SU-DHL-6 (cell line): ENCODE results near the gene GTF2IRD1.
"Not testable (repeated sequence)": the region's sequence is repeated elsewhere in the genome, so short reads cannot be mapped to it uniquely, and the experiment has no call there.

ENCODE experiments used
- H2AFZ ChIP-seq: fragments of 200-600 bp; sonication (generic); 2 replicates; pipeline ENCODE4 v1.6.1; 2014; ENCODE audit warnings: low read depth, mild to moderate bottlenecking, moderate library complexity, mixed read lengths, antibody characterized with exemption, low read length; ENCODE audit not compliant: severe bottlenecking
- H3F3A ChIP-seq: fragments of 200-600 bp; shearing (Covaris generic); 2 replicates; pipeline ENCODE4 v1.6.0; 2016; ENCODE audit warnings: antibody characterized with exemption, mild to moderate bottlenecking; ENCODE audit not compliant: insufficient read depth
- H3K27ac ChIP-seq: fragments of 200-600 bp; sonication (generic); 2 replicates; pipeline ENCODE4 v1.5.1; 2016; ENCODE audit warnings: low read depth, mild to moderate bottlenecking, low read length, moderate library complexity, mixed read lengths
- H3K27me3 ChIP-seq: fragments of 200-600 bp; sonication (generic), shearing (Covaris generic); 2 replicates; pipeline ENCODE4 v1.6.0; 2014; ENCODE audit warnings: mild to moderate bottlenecking, low read length
- H3K36me3 ChIP-seq: fragments of 200-600 bp; sonication (generic); 2 replicates; pipeline ENCODE4 v1.6.1; 2014; ENCODE audit warnings: mild to moderate bottlenecking, low read length, mixed read lengths
- H3K4me2 ChIP-seq: fragments of 300-600, 200-600 bp; shearing (Covaris generic), sonication (generic); 2 replicates; pipeline ENCODE4 v1.6.0; 2014; ENCODE audit warnings: low read length, low read depth, mild to moderate bottlenecking; ENCODE audit not compliant: poor library complexity, severe bottlenecking
- H3K4me3 ChIP-seq: fragments of 200-600 bp; sonication (generic); 2 replicates; pipeline ENCODE4 v1.5.1; 2014; ENCODE audit warnings: antibody characterized with exemption, low read length, mild to moderate bottlenecking, mixed read lengths; ENCODE audit not compliant: insufficient read depth, poor library complexity, severe bottlenecking
- H3K79me2 ChIP-seq: fragments of 200-600 bp; sonication (generic); 2 replicates; pipeline ENCODE4 v1.6.1; 2014; ENCODE audit warnings: mild to moderate bottlenecking, low read length, moderate library complexity; ENCODE audit not compliant: insufficient read depth
- H3K9ac ChIP-seq: fragments of 200-600 bp; sonication (generic); 2 replicates; pipeline ENCODE4 v1.7.0; 2014; ENCODE audit warnings: mild to moderate bottlenecking, low read length
- H3K9me2 ChIP-seq: fragments of 200-600 bp; sonication (generic); replicated peaks from 2 replicates; pipeline ENCODE4 v1.6.1; 2014; ENCODE audit warnings: low read length; ENCODE audit not compliant: insufficient read depth
- H3K9me3 ChIP-seq: fragments of 200-600 bp; sonication (generic); 2 replicates; pipeline ENCODE4 v1.6.1; 2014; ENCODE audit warnings: low read length, mixed read lengths; ENCODE audit not compliant: insufficient read depth
- H4K20me1 ChIP-seq: fragments of 200-600 bp; sonication (generic); 2 replicates; pipeline ENCODE4 v1.6.1; 2014; ENCODE audit warnings: low read depth, mild to moderate bottlenecking, antibody characterized with exemption, low read length, moderate library complexity, mixed read lengths
- EZH2phosphoT487 ChIP-seq: fragments of 200-600 bp; sonication (generic), shearing (Covaris generic); conservative IDR thresholded peaks from 2 replicates; pipeline ENCODE4 v1.6.1; 2018; ENCODE audit warnings: mild to moderate bottlenecking, antibody characterized with exemption, low read length, moderate library complexity, mixed read lengths
- TF ChIP-seq, protein P1 (sequence below): fragments of 200-600 bp; sonication (generic); IDR thresholded peaks from one replicate; pipeline ENCODE4 v1.5.1; 2017; ENCODE audit warnings: antibody characterized with exemption, mild to moderate bottlenecking, low read length, moderate library complexity; ENCODE audit not compliant: insufficient read depth, poor library complexity, severe bottlenecking

Gene GTF2IRD1

DNA sequence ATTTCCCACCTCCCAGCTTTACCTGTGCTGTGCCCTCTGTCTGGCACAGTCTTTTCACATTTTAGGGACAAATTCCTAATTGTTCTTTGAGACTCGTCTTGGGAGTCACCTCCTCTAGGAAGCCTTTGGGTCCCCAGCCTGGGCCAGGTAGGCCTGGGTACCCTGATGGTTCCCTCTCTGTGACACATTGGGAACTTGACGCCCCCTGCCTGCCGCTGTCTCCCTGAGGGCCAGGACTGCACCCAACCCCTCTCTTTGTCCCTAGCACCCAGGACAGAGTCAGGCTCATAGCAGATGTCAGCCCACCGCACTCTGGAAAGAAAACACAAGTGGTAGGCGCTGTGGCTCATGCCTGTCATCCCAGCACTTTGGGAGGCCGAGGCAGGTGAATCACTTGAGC, 71.4 kb downstream of the GTF2IRD1 start:
- Histone ChIP-seq H3K36me3 (no peaks in the 10 kb centered on the region), H3K79me2 (no peaks in the 10 kb centered on the region), H3K4me2 (no peak overlapping the region), H3K27ac (no peak overlapping the region), H3K9me3 (no peaks in the 10 kb centered on the region), H3F3A (no peaks in the 10 kb centered on the region), H3K4me3 (no peak overlapping the region), H4K20me1 (no peaks in the 10 kb centered on the region), H3K27me3 (no peaks in the 10 kb centered on the region), H2AFZ (no peak overlapping the region), H3K9ac (no peak overlapping the region), H3K9me2 (no peaks in the 10 kb centered on the region)
- no peak for TF ChIP-seq EZH2phosphoT487
- TF ChIP-seq, protein P1, sequence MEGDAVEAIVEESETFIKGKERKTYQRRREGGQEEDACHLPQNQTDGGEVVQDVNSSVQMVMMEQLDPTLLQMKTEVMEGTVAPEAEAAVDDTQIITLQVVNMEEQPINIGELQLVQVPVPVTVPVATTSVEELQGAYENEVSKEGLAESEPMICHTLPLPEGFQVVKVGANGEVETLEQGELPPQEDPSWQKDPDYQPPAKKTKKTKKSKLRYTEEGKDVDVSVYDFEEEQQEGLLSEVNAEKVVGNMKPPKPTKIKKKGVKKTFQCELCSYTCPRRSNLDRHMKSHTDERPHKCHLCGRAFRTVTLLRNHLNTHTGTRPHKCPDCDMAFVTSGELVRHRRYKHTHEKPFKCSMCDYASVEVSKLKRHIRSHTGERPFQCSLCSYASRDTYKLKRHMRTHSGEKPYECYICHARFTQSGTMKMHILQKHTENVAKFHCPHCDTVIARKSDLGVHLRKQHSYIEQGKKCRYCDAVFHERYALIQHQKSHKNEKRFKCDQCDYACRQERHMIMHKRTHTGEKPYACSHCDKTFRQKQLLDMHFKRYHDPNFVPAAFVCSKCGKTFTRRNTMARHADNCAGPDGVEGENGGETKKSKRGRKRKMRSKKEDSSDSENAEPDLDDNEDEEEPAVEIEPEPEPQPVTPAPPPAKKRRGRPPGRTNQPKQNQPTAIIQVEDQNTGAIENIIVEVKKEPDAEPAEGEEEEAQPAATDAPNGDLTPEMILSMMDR, result no peak

DNA sequence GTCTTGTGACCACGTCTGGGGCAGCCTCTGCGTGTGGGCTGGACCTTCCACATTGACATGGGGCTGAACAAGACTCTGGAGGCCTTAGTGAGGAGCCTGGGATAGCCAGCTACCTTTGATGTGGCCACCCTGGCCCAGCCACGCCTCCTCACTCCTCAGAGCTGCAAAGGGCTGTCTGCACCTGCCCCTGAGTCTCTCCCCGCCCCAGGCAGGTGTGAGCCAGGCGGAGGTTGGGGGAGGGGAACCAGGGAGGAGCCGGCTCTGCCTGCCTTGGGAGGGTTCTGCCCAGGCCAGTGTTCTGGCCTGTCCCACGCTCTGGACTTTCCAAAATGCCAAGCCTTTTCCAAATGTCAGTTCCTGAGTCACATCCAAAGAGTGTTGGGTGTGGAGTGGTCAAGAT, 72.2 kb downstream of the GTF2IRD1 start:
- Histone ChIP-seq H3K36me3 (no peaks in the 10 kb centered on the region), H4K20me1 (no peaks in the 10 kb centered on the region), H3K27me3 (no peaks in the 10 kb centered on the region), H3K4me3 (no peak overlapping the region), H3K9ac (no peak overlapping the region), H3F3A (no peaks in the 10 kb centered on the region), H3K9me3 (no peaks in the 10 kb centered on the region), H3K4me2 (no peak overlapping the region), H3K9me2 (no peaks in the 10 kb centered on the region), H3K79me2 (no peaks in the 10 kb centered on the region), H3K27ac (no peak overlapping the region), H2AFZ (no peak overlapping the region)
- TF ChIP-seq, protein P1, result no peak
- no peak for TF ChIP-seq EZH2phosphoT487

DNA sequence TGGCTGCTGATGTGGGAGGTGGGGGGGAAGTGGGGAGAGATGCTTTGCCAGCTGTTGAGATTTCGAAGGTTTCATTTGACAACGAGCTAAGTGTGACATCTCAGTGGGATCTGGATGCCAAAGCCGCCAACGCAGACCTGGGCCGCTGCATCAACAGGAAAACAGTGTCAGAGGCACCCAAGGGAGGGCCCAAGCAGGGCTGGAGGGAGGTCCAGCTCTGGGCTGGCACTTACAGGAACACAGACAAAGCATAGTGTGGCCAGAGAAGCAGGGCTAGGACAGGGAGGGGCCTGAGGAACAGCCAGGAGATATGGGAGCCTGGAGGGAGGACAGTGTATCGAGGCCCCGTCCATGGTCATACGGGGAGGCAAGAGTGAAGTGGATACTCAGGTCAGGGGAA, 73.1 kb downstream of the GTF2IRD1 start:
- H3K4me3 ChIP-seq, result no peak overlapping the region
- no peaks in the 10 kb centered on the region for H3K9me3 ChIP-seq
- H3K9me2 ChIP-seq, result no peaks in the 10 kb centered on the region
- no peak overlapping the region for H2AFZ ChIP-seq
- no peak overlapping the region for H3K27ac ChIP-seq
- TF ChIP-seq, protein P1, result no peak
- TF ChIP-seq EZH2phosphoT487, result no peak
- no peak overlapping the region for H3K4me2 ChIP-seq
- no peaks in the 10 kb centered on the region for H3K27me3 ChIP-seq
- H3K79me2 ChIP-seq, result no peaks in the 10 kb centered on the region
- no peaks in the 10 kb centered on the region for H3K36me3 ChIP-seq
- H3K9ac ChIP-seq, result no peak overlapping the region
- no peaks in the 10 kb centered on the region for H4K20me1 ChIP-seq
- H3F3A ChIP-seq, result no peaks in the 10 kb centered on the region

DNA sequence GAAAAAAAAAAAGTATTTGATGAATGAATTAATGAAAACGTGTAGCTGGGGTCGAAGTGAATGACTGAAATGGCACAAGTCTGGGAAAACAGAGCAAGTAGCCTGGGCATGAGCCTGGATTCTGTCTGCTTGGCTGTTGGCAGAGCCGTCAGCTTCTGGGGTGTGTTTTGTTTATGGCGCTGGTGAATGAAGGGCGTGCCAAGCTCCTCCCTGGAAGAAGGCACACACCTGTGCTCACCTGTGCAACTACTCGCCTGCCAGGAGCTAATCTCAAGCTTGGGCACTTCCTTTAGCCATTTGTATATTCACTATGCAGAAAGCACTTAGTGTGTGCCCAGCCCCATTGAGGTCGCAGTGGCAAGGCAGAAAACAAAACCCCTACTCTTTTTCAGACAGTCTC, 74.1 kb downstream of the GTF2IRD1 start:
- no peak overlapping the region for H3K9ac ChIP-seq
- H4K20me1 ChIP-seq, result no peaks in the 10 kb centered on the region
- no peaks in the 10 kb centered on the region for H3K79me2 ChIP-seq
- no peaks in the 10 kb centered on the region for H3K9me3 ChIP-seq
- H3K27ac ChIP-seq, result no peak overlapping the region
- no peaks in the 10 kb centered on the region for H3K27me3 ChIP-seq
- TF ChIP-seq EZH2phosphoT487, result no peak
- TF ChIP-seq, protein P1, result no peak
- no peaks in the 10 kb centered on the region for H3K36me3 ChIP-seq
- no peaks in the 10 kb centered on the region for H3K9me2 ChIP-seq
- no peak overlapping the region for H3K4me2 ChIP-seq
- no peak overlapping the region for H3K4me3 ChIP-seq
- H3F3A ChIP-seq, result no peaks in the 10 kb centered on the region
- H2AFZ ChIP-seq, result no peak overlapping the region

DNA sequence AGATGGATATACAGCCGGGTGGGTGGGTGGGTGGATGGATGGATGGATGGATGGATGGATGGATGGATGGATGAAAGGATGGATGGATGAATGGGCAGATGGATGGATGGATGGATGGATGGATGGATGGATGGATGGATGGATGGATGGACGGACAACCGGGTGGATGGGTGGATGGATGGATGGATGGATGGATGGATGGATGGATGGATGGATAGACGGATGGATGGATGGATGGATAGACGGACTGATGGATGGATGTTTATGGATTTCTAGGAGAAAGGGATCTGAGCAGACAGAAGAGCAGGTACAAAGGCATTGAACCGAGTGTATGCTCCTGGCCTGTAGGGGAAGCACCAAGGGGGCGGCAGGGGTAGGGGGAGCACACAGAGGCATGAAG, 75.1 kb downstream of the GTF2IRD1 start:
- H3K4me2 ChIP-seq, H4K20me1 ChIP-seq, H3K27me3 ChIP-seq, H3K9me2 ChIP-seq, H2AFZ ChIP-seq, H3F3A ChIP-seq, H3K79me2 ChIP-seq, H3K4me3 ChIP-seq, H3K27ac ChIP-seq, H3K9ac ChIP-seq, H3K9me3 ChIP-seq, H3K36me3 ChIP-seq: not testable (repeated sequence)
